Measurements from ENCODE around the gene GART. TPM values are rescaled to one million over a fixed set of nuclear protein-coding genes. Genes with fewer than 3 reads are reported as not detected.

The GART gene
- total and polyA plus RNA-seq, 2 donors (not counting 3 experiments of a cell fraction or from before 2014, with no cell fraction given) = 12.0 to 112 TPM

DNA sequence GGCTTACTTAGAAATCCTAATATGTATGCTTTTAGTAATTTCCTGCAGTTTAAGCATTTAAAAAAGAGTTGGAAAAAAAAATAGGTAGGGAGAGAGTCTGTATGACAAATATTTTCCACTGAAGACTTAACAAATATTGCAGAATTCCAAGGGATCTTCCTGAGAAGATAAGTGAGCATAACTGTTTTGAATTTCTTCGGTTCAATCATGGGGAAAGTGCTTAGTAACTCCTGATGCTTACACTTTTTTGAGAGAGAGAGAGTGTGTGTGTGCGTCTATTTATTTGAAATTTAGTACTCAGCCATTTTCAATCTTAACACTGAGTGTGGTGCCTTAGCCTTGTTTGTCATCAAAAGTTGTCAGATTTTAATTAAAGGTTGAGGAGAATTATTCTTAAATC, 19.5 kb upstream of the GART start:
- Histone ChIP-seq H3K9ac (replicated peaks; ENCODE audit: extremely low read depth, insufficient read depth, low read length) (no peak overlapping the region), H3K27me3 (ENCODE audit: control insufficient read depth in 2 of 2, insufficient read depth in 2 of 2, low read length in 2 of 2) (no peaks in the 10 kb centered on the region), H3K4me2 (ENCODE audit: insufficient read depth, low read length) (no peak overlapping the region), H2AFZ (ENCODE audit: low read depth, low read length) (no peak overlapping the region), H3K79me2 (ENCODE audit: control insufficient read depth, insufficient read depth, low read length) (peaks cover 75% of the 10 kb centered on the region), H3K4me3 (replicated peaks in 1 of 3; ENCODE audit: insufficient read depth in 1 of 3, low read depth in 1 of 3, low read length in 3 of 3) (no peak overlapping the region), H3K9me3 (replicated peaks; ENCODE audit: control insufficient read depth, insufficient read depth, low read length) (no peaks in the 10 kb centered on the region), H3K9me1 (replicated peaks; ENCODE audit: control insufficient read depth, extremely low read depth, insufficient read depth, low read length) (no peaks in the 10 kb centered on the region), H3K27ac (ENCODE audit: insufficient read depth, low read depth, low read length) (no peak overlapping the region), H3K4me1 (ENCODE audit: control insufficient read depth, extremely low read depth, insufficient read depth, low read length) (no peaks in the 10 kb centered on the region), H3K36me3 (ENCODE audit: control insufficient read depth in 2 of 2, extremely low read depth in 1 of 2, insufficient read depth in 2 of 2, low read length in 2 of 2) (peaks cover 15 to 47% of the 10 kb centered on the region in 2 experiments), H4K20me1 (replicated peaks; ENCODE audit: control insufficient read depth, extremely low read depth, insufficient read depth, low read length) (peaks cover 12% of the 10 kb centered on the region)
- intact Hi-C loops (cut with micrococcal nuclease) (no loop called here), dilution Hi-C loops (cut with MboI; ENCODE audit: extremely low pct_ligation_motif_present, low sequenced_read_pairs) (no loop called here)
- no peak for DNase-seq (ENCODE audit: low read depth, low spot score)
- BruUV-seq (replicated peaks) = no TSS peak
- POLR2A ChIA-PET = no interaction called here
- TF ChIP-seq POLR2A (IDR thresholded peaks at IDR 0.05; ENCODE audit: low read depth, low read length) = no peak
- no peak for TF ChIP-seq CTCF (IDR thresholded peaks at IDR 0.05; ENCODE audit: extremely low read depth in 1 of 2, insufficient read depth in 1 of 2, low read depth in 1 of 2, low read length in 2 of 2)
- TF ChIP-seq POLR2AphosphoS5 (IDR thresholded peaks at IDR 0.05; ENCODE audit: insufficient read depth, low read depth, low read length) = no peak
- no peak for TF ChIP-seq MYC (IDR thresholded peaks at IDR 0.05; ENCODE audit: low read depth, low read length)
- no peak for TF ChIP-seq EZH2 (IDR thresholded peaks at IDR 0.05; ENCODE audit: borderline replicate concordance, low read depth, low read length, severe bottlenecking)
- TF ChIP-seq JUN (IDR thresholded peaks at IDR 0.05; ENCODE audit: borderline replicate concordance, insufficient read depth, insufficient read length, low read depth) = no peak
- no peak for TF ChIP-seq FOS (IDR thresholded peaks at IDR 0.05; ENCODE audit: borderline replicate concordance, insufficient read depth, low read length)
- no peak for TF ChIP-seq GATA2 (IDR thresholded peaks at IDR 0.05; ENCODE audit: insufficient read depth, insufficient read length, low read depth, low read length)
- TF ChIP-seq, protein P1, sequence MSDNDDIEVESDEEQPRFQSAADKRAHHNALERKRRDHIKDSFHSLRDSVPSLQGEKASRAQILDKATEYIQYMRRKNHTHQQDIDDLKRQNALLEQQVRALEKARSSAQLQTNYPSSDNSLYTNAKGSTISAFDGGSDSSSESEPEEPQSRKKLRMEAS (IDR thresholded peaks at IDR 0.05; ENCODE audit: insufficient read depth, insufficient read length) = no peak
- FAIRE-seq = no peak
- CTCF ChIA-PET = no interaction called here

Measured in endothelial cell of umbilical vein (primary cell).